ENCODE measurements around the gene SVIL.
"Not testable (repeated sequence)": the region's sequence is repeated elsewhere in the genome, so short reads cannot be mapped to it uniquely, and the experiment has no call there.

The SVIL gene

GRCh38 chr10:29609696-29610095 lies 25.1 kb downstream of the SVIL start:
- Histone ChIP-seq H3K9ac (ENCODE audit: low read length) (no peak overlapping the region), H3K27me3 (replicated peaks; ENCODE audit: control insufficient read depth, insufficient read depth, low read length) (no peaks in the 10 kb centered on the region), H3K9me3 (ENCODE audit: control insufficient read depth, low read length) (no peaks in the 10 kb centered on the region), H3K4me3 (ENCODE audit: low read length) (no peak overlapping the region), H3K36me3 (ENCODE audit: control insufficient read depth, insufficient read depth, low read length, severe bottlenecking) (peaks cover 12% of the 10 kb centered on the region), H3K4me1 (ENCODE audit: control insufficient read depth, insufficient read depth, low read length) (peaks cover 19% of the 10 kb centered on the region)
- DNase-seq (ENCODE audit: low read depth), result no peak

- Histone ChIP-seq H3K9ac (ENCODE audit: low read length) (no peak overlapping the region), H3K27me3 (replicated peaks; ENCODE audit: control insufficient read depth, insufficient read depth, low read length) (no peaks in the 10 kb centered on the region), H3K36me3 (ENCODE audit: control insufficient read depth, insufficient read depth, low read length, severe bottlenecking) (peaks cover 12% of the 10 kb centered on the region), H3K4me3 (ENCODE audit: low read length) (no peak overlapping the region), H3K9me3 (ENCODE audit: control insufficient read depth, low read length) (no peaks in the 10 kb centered on the region), H3K4me1 (ENCODE audit: control insufficient read depth, insufficient read depth, low read length) (peaks cover 19% of the 10 kb centered on the region)
- DNase-seq (ENCODE audit: low read depth), result no peak
Observed at GRCh38 chr10:29608476-29609301, 26.1 kb downstream of the SVIL start.

GRCh38 chr10:29608062-29608461 lies 26.7 kb downstream of the SVIL start:
- Histone ChIP-seq H3K27me3 (replicated peaks; ENCODE audit: control insufficient read depth, insufficient read depth, low read length) (no peaks in the 10 kb centered on the region), H3K36me3 (ENCODE audit: control insufficient read depth, insufficient read depth, low read length, severe bottlenecking) (peaks cover 12% of the 10 kb centered on the region), H3K4me3 (ENCODE audit: low read length) (no peak overlapping the region), H3K9ac (ENCODE audit: low read length) (no peak overlapping the region), H3K4me1 (ENCODE audit: control insufficient read depth, insufficient read depth, low read length) (peaks cover 19% of the 10 kb centered on the region), H3K9me3 (ENCODE audit: control insufficient read depth, low read length) (no peaks in the 10 kb centered on the region)
- DNase-seq (ENCODE audit: low read depth), result no peak

- no peak for DNase-seq (ENCODE audit: low read depth)
- no peak overlapping the region for H3K9ac ChIP-seq (ENCODE audit: low read length)
Observed at GRCh38 chr10:29607576-29607975, 27.2 kb downstream of the SVIL start.

GRCh38 chr10:29606693-29607092 lies 28.1 kb downstream of the SVIL start:
- H3K9me3 ChIP-seq (ENCODE audit: control insufficient read depth, low read length); DNase-seq (ENCODE audit: low read depth); H3K27me3 ChIP-seq (replicated peaks; ENCODE audit: control insufficient read depth, insufficient read depth, low read length); H3K4me1 ChIP-seq (ENCODE audit: control insufficient read depth, insufficient read depth, low read length); H3K4me3 ChIP-seq (ENCODE audit: low read length); H3K9ac ChIP-seq (ENCODE audit: low read length): not testable (repeated sequence)
- H3K36me3 ChIP-seq (ENCODE audit: control insufficient read depth, insufficient read depth, low read length, severe bottlenecking), result peaks cover 19% of the 10 kb centered on the region

More at GRCh38 chr10:29607576-29607975, 27.2 kb downstream of the SVIL start:
- Histone ChIP-seq H3K9me3 (ENCODE audit: control insufficient read depth, low read length) (no peaks in the 10 kb centered on the region), H3K4me1 (ENCODE audit: control insufficient read depth, insufficient read depth, low read length) (peaks cover 17% of the 10 kb centered on the region), H3K27me3 (replicated peaks; ENCODE audit: control insufficient read depth, insufficient read depth, low read length) (no peaks in the 10 kb centered on the region), H3K4me3 (ENCODE audit: low read length) (no peak overlapping the region), H3K36me3 (ENCODE audit: control insufficient read depth, insufficient read depth, low read length, severe bottlenecking) (peaks cover 12% of the 10 kb centered on the region)

GRCh38 chr10:29604291-29604825 lies 30.4 kb downstream of the SVIL start:
- Histone ChIP-seq H3K27me3 (replicated peaks; ENCODE audit: control insufficient read depth, insufficient read depth, low read length) (no peaks in the 10 kb centered on the region), H3K4me3 (ENCODE audit: low read length) (no peak overlapping the region), H3K4me1 (ENCODE audit: control insufficient read depth, insufficient read depth, low read length) (peaks cover 5% of the 10 kb centered on the region), H3K9me3 (ENCODE audit: control insufficient read depth, low read length) (no peaks in the 10 kb centered on the region), H3K9ac (ENCODE audit: low read length) (no peak overlapping the region), H3K36me3 (ENCODE audit: control insufficient read depth, insufficient read depth, low read length, severe bottlenecking) (peaks cover 24% of the 10 kb centered on the region)
- DNase-seq (ENCODE audit: low read depth), result no peak

- peak; percentile 33 for DNase-seq (ENCODE audit: low read depth)
- H3K9me3 ChIP-seq (ENCODE audit: control insufficient read depth, low read length), result no peaks in the 10 kb centered on the region
- no peak overlapping the region for H3K4me3 ChIP-seq (ENCODE audit: low read length)
- no peaks in the 10 kb centered on the region for H3K27me3 ChIP-seq (replicated peaks; ENCODE audit: control insufficient read depth, insufficient read depth, low read length)
- H3K4me1 ChIP-seq (ENCODE audit: control insufficient read depth, insufficient read depth, low read length), result peaks cover 15% of the 10 kb centered on the region
- H3K36me3 ChIP-seq (ENCODE audit: control insufficient read depth, insufficient read depth, low read length, severe bottlenecking), result peaks cover 16% of the 10 kb centered on the region
- no peak overlapping the region for H3K9ac ChIP-seq (ENCODE audit: low read length)
Observed at GRCh38 chr10:29603223-29603896, 31.4 kb downstream of the SVIL start.

- Histone ChIP-seq H3K9ac (ENCODE audit: low read length) (no peak overlapping the region), H3K36me3 (ENCODE audit: control insufficient read depth, insufficient read depth, low read length, severe bottlenecking) (peaks cover 21% of the 10 kb centered on the region), H3K4me3 (ENCODE audit: low read length) (no peak overlapping the region), H3K27me3 (replicated peaks; ENCODE audit: control insufficient read depth, insufficient read depth, low read length) (no peaks in the 10 kb centered on the region), H3K4me1 (ENCODE audit: control insufficient read depth, insufficient read depth, low read length) (peaks cover 21% of the 10 kb centered on the region), H3K9me3 (ENCODE audit: control insufficient read depth, low read length) (no peaks in the 10 kb centered on the region)
- DNase-seq (ENCODE audit: low read depth), result no peak
Observed at GRCh38 chr10:29600821-29601220, 34.0 kb downstream of the SVIL start.

- no peak for DNase-seq (ENCODE audit: low read depth)
- Histone ChIP-seq H3K4me3 (ENCODE audit: low read length) (no peak overlapping the region), H3K9ac (ENCODE audit: low read length) (no peak overlapping the region), H3K27me3 (replicated peaks; ENCODE audit: control insufficient read depth, insufficient read depth, low read length) (no peaks in the 10 kb centered on the region), H3K9me3 (ENCODE audit: control insufficient read depth, low read length) (no peaks in the 10 kb centered on the region), H3K4me1 (ENCODE audit: control insufficient read depth, insufficient read depth, low read length) (peaks cover 21% of the 10 kb centered on the region), H3K36me3 (ENCODE audit: control insufficient read depth, insufficient read depth, low read length, severe bottlenecking) (peaks cover 27% of the 10 kb centered on the region)
Observed at GRCh38 chr10:29600067-29600466, 34.7 kb downstream of the SVIL start.

GRCh38 chr10:29598851-29599311 lies 35.9 kb downstream of the SVIL start:
- H3K9ac ChIP-seq (ENCODE audit: low read length), result peak overlapping the region; percentile 56
- H3K27me3 ChIP-seq (replicated peaks; ENCODE audit: control insufficient read depth, insufficient read depth, low read length), result no peaks in the 10 kb centered on the region
- H3K36me3 ChIP-seq (ENCODE audit: control insufficient read depth, insufficient read depth, low read length, severe bottlenecking), result peaks cover 27% of the 10 kb centered on the region
- peak; percentile 94 for DNase-seq (ENCODE audit: low read depth)
- peaks cover 21% of the 10 kb centered on the region for H3K4me1 ChIP-seq (ENCODE audit: control insufficient read depth, insufficient read depth, low read length)
- no peaks in the 10 kb centered on the region for H3K9me3 ChIP-seq (ENCODE audit: control insufficient read depth, low read length)
- peak overlapping the region; percentile 15 for H3K4me3 ChIP-seq (ENCODE audit: low read length)

GRCh38 chr10:29596826-29597225 lies 37.9 kb downstream of the SVIL start:
- H3K27me3 ChIP-seq (replicated peaks; ENCODE audit: control insufficient read depth, insufficient read depth, low read length), result no peaks in the 10 kb centered on the region
- DNase-seq (ENCODE audit: low read depth), result no peak
- no peak overlapping the region for H3K4me3 ChIP-seq (ENCODE audit: low read length)
- peaks cover 26% of the 10 kb centered on the region for H3K4me1 ChIP-seq (ENCODE audit: control insufficient read depth, insufficient read depth, low read length)
- H3K36me3 ChIP-seq (ENCODE audit: control insufficient read depth, insufficient read depth, low read length, severe bottlenecking), result peaks cover 21% of the 10 kb centered on the region
- no peaks in the 10 kb centered on the region for H3K9me3 ChIP-seq (ENCODE audit: control insufficient read depth, low read length)
- H3K9ac ChIP-seq (ENCODE audit: low read length), result no peak overlapping the region
